HL-60 (cell line): ENCODE results near the gene RBM33.

Experiments used
- DNase-seq, 2 experiments: peaks; one replicate each; pipeline ENCODE4 v3.0.0-alpha.2; 2010 to 2020; ENCODE audit warnings: low read depth in 1 of 2, low spot score in 1 of 2
- H3K27ac ChIP-seq: fragments of 250-450 bp; sonication (Bioruptor Pico); replicated peaks from 2 replicates; pipeline ENCODE4 v1.5.1; 2020; ENCODE audit warnings: mild to moderate bottlenecking, moderate library complexity
- H3K27me3 ChIP-seq: fragments of 250-450 bp; sonication (Bioruptor Pico); 2 replicates; pipeline ENCODE4 v1.5.1; 2021; ENCODE audit warnings: mild to moderate bottlenecking, moderate library complexity; ENCODE audit not compliant: insufficient read depth, poor library complexity, severe bottlenecking
- H3K4me3 ChIP-seq: replicated peaks from 2 replicates; pipeline ENCODE4 v1.5.1; 2011; ENCODE audit warnings: mild to moderate bottlenecking, control low read depth, low read length; ENCODE audit not compliant: insufficient read depth
- GABPA ChIP-seq: IDR thresholded peaks from 2 replicates; pipeline ENCODE4 v1.6.1; 2012; ENCODE audit warnings: low read depth
- POLR2AphosphoS5 ChIP-seq: IDR thresholded peaks from 2 replicates; pipeline ENCODE4 v1.6.1; 2012; ENCODE audit warnings: low read depth
- SPI1 ChIP-seq: IDR thresholded peaks from 2 replicates; pipeline ENCODE4 v1.6.1; 2012; ENCODE audit warnings: low read depth, mild to moderate bottlenecking, borderline replicate concordance
- TF ChIP-seq, protein P1 (sequence below): IDR thresholded peaks from 2 replicates; pipeline ENCODE4 v1.6.1; 2012; ENCODE audit warnings: low read depth; ENCODE audit not compliant: insufficient replicate concordance
- TF ChIP-seq, protein P2 (sequence below): IDR thresholded peaks from one replicate; pipeline ENCODE4 v1.5.1; 2011; ENCODE audit warnings: low read length, control low read depth, inconsistent platforms; ENCODE audit not compliant: insufficient read depth

Gene RBM33

GRCh38 chr7:155810770-155811559 lies 166.5 kb downstream of the RBM33 start:
- TF ChIP-seq, protein P1, sequence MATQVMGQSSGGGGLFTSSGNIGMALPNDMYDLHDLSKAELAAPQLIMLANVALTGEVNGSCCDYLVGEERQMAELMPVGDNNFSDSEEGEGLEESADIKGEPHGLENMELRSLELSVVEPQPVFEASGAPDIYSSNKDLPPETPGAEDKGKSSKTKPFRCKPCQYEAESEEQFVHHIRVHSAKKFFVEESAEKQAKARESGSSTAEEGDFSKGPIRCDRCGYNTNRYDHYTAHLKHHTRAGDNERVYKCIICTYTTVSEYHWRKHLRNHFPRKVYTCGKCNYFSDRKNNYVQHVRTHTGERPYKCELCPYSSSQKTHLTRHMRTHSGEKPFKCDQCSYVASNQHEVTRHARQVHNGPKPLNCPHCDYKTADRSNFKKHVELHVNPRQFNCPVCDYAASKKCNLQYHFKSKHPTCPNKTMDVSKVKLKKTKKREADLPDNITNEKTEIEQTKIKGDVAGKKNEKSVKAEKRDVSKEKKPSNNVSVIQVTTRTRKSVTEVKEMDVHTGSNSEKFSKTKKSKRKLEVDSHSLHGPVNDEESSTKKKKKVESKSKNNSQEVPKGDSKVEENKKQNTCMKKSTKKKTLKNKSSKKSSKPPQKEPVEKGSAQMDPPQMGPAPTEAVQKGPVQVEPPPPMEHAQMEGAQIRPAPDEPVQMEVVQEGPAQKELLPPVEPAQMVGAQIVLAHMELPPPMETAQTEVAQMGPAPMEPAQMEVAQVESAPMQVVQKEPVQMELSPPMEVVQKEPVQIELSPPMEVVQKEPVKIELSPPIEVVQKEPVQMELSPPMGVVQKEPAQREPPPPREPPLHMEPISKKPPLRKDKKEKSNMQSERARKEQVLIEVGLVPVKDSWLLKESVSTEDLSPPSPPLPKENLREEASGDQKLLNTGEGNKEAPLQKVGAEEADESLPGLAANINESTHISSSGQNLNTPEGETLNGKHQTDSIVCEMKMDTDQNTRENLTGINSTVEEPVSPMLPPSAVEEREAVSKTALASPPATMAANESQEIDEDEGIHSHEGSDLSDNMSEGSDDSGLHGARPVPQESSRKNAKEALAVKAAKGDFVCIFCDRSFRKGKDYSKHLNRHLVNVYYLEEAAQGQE, result no peak
- TF ChIP-seq, protein P2, sequence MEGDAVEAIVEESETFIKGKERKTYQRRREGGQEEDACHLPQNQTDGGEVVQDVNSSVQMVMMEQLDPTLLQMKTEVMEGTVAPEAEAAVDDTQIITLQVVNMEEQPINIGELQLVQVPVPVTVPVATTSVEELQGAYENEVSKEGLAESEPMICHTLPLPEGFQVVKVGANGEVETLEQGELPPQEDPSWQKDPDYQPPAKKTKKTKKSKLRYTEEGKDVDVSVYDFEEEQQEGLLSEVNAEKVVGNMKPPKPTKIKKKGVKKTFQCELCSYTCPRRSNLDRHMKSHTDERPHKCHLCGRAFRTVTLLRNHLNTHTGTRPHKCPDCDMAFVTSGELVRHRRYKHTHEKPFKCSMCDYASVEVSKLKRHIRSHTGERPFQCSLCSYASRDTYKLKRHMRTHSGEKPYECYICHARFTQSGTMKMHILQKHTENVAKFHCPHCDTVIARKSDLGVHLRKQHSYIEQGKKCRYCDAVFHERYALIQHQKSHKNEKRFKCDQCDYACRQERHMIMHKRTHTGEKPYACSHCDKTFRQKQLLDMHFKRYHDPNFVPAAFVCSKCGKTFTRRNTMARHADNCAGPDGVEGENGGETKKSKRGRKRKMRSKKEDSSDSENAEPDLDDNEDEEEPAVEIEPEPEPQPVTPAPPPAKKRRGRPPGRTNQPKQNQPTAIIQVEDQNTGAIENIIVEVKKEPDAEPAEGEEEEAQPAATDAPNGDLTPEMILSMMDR, result no peak
- no peak for TF ChIP-seq SPI1
- no peak overlapping the region for H3K27ac ChIP-seq
- H3K27me3 ChIP-seq, result peaks cover 74% of the 10 kb centered on the region
- no peak overlapping the region for H3K4me3 ChIP-seq
- no peak for DNase-seq

GRCh38 chr7:155811560-155811894 lies 167.1 kb downstream of the RBM33 start:
- H3K27ac ChIP-seq, result no peak overlapping the region
- TF ChIP-seq, protein P2, result no peak
- TF ChIP-seq POLR2AphosphoS5, result no peak
- TF ChIP-seq GABPA, result no peak
- no peak for TF ChIP-seq SPI1
- TF ChIP-seq, protein P1, result no peak
- no peak overlapping the region for H3K4me3 ChIP-seq
- peaks cover 69% of the 10 kb centered on the region for H3K27me3 ChIP-seq
- DNase-seq, result no peak

GRCh38 chr7:155811895-155812761 lies 167.7 kb downstream of the RBM33 start, which contains the start of gene SHH:
TSS of gene SHH (minus strand) at chr7:155812463. CDS start at chr7:155812122, 341 bp downstream.
- DNase-seq, result no peak
- H3K27me3 ChIP-seq, result peaks cover 63% of the 10 kb centered on the region
- H3K27ac ChIP-seq, result no peak within 1 kb of the TSS
- no peak for TF ChIP-seq SPI1
- TF ChIP-seq POLR2AphosphoS5, result no peak
- TF ChIP-seq GABPA, result no peak
- TF ChIP-seq, protein P1, result no peak
- TF ChIP-seq, protein P2, result no peak
- no peak within 1 kb of the TSS for H3K4me3 ChIP-seq
